Suppressor macrophage treated with lipopolysaccharide for 1 hour (primary cell): ENCODE results near the gene HIPK3.
A peak's percentile ranks its signal among the peaks of the same experiment; 100 is the strongest.
"Not testable (repeated sequence)": the region's sequence is repeated elsewhere in the genome, so short reads cannot be mapped to it uniquely, and the experiment has no call there.

Experiments
- DNase-seq, 3 donors: peaks; one replicate each; pipeline ENCODE4 v3.0.0-alpha.2; 2020 to 2022

HIPK3 gene

GRCh38 chr11:33257160-33257896 lies at the start of gene HIPK3:
Gene HIPK3, plus strand, starts transcription at chr11:33257381.
- DNase-seq, result peak; percentile 91 to 97 (median 95)

GRCh38 chr11:33207408-33207985 lies 49.7 kb upstream of the HIPK3 start:
- peak; percentile 39 to 68 (median 56) for DNase-seq

GRCh38 chr11:33208150-33208549 lies 49.0 kb upstream of the HIPK3 start:
- DNase-seq, result no peak

GRCh38 chr11:33211153-33211552 lies 46.0 kb upstream of the HIPK3 start:
- peak; percentile 73 to 89 (median 88) for DNase-seq

GRCh38 chr11:33211580-33211979 lies 45.6 kb upstream of the HIPK3 start:
- DNase-seq, result peak; percentile 58 to 87 (median 79)

GRCh38 chr11:33214187-33214586 lies 43.0 kb upstream of the HIPK3 start:
- peak; percentile 82 to 97 (median 94) for DNase-seq

- DNase-seq, result peak; percentile 12 to 29 (median 14)
These were observed 42.4 kb upstream of the HIPK3 start for GRCh38 chr11:33214767-33215166.

- not testable (repeated sequence) for DNase-seq
These were observed 40.5 kb upstream of the HIPK3 start for GRCh38 chr11:33216676-33217075.

- peak in 2 of 3 donors; percentile 42 to 50 for DNase-seq
These were observed 35.0 kb upstream of the HIPK3 start for GRCh38 chr11:33222052-33222750.

- DNase-seq, result peak; percentile 56 to 90 (median 77)
These were observed 31.8 kb upstream of the HIPK3 start for GRCh38 chr11:33225371-33225770.

- DNase-seq, result peak; percentile 50 to 77 (median 76)
These were observed 29.5 kb upstream of the HIPK3 start for GRCh38 chr11:33227578-33228261.

GRCh38 chr11:33234397-33235190 lies 22.6 kb upstream of the HIPK3 start:
- peak; percentile 17 to 68 (median 61) for DNase-seq

- no peak for DNase-seq
These were observed 20.1 kb upstream of the HIPK3 start for GRCh38 chr11:33237039-33237597.

- DNase-seq, result no peak
These were observed 14.6 kb upstream of the HIPK3 start for GRCh38 chr11:33242575-33242974.

- not testable (repeated sequence) for DNase-seq
These were observed 13.5 kb upstream of the HIPK3 start for GRCh38 chr11:33243654-33244053.

- DNase-seq, result peak; percentile 63 to 86 (median 84)
These were observed 8.7 kb upstream of the HIPK3 start for GRCh38 chr11:33248416-33248971.

- peak in 2 of 3 donors; percentile 41 to 65 for DNase-seq
These were observed 959 bp upstream of the HIPK3 start for GRCh38 chr11:33256031-33256812.

GRCh38 chr11:33256813-33257159 lies 395 bp upstream of the HIPK3 start:
- DNase-seq, result no peak

- peak; percentile 94 to 97 (median 94) for DNase-seq
These were observed 883 bp downstream of the HIPK3 start for GRCh38 chr11:33257897-33258630.

GRCh38 chr11:33258631-33259205 lies 1.5 kb downstream of the HIPK3 start:
- peak in 2 of 3 donors; percentile 26 to 46 for DNase-seq
